ENCODE data around the gene AOPEP. TPM values are rescaled to one million over a fixed set of nuclear protein-coding genes. Genes with fewer than 3 reads are reported as not detected.
A peak's percentile ranks its signal among the peaks of the same experiment; 100 is the strongest.

AOPEP gene
- total and polyA plus RNA-seq, 2 of the 13 experiments (the other 11 are each of a cell fraction or from before 2014, with no cell fraction given): 22.2 to 41.6 TPM

- DNase-seq (ENCODE audit: low spot score): no peak
- peak; percentile 55 for ATAC-seq
- peak overlapping the region; percentile 88 for H3K4me2 ChIP-seq (ENCODE audit: low read depth, low read length)
- no peaks in the 10 kb centered on the region for H3K9me3 ChIP-seq (ENCODE audit: low read length)
- WGBS (ENCODE audit: low lambda C conversion rate): 17% methylated on average over 10 of the region's 10 CpGs
- peaks cover 4% of the 10 kb centered on the region for H3K79me2 ChIP-seq (ENCODE audit: insufficient read depth, low read length)
- in situ Hi-C loops (cut with HindIII; ENCODE audit: extremely low pct_ligation_motif_present, low pct_unique_long_range_greater_than_20kb) (no loop called here), intact Hi-C loops (cut with micrococcal nuclease; ENCODE audit: unreplicated experiment) (loop anchor here (5.0 to 10.0 kb wide), 2 partner anchors 52 to 116 kb away; no protein-coding TSS in a partner anchor)
- POLR2A ChIA-PET: interaction anchor here (0.6 to 1.9 kb wide), 12 partner anchors 12 to 170 kb away, joined by 3 to 5 read pairs (median 4); no protein-coding TSS in a partner anchor
- peak overlapping the region; percentile 32 to 58 (median 56) for H3K4me3 ChIP-seq (replicated peaks in 1 of 3; ENCODE audit: insufficient read depth in 1 of 3, low read depth in 2 of 3, low read length in 3 of 3)
- H3K4me1 ChIP-seq (ENCODE audit: insufficient read depth, low read length): peaks cover 88% of the 10 kb centered on the region
- no peaks in the 10 kb centered on the region for H4K20me1 ChIP-seq (ENCODE audit: insufficient read depth, low read length)
- TSS peak; percentile 83 for BruUV-seq (replicated peaks)
- peak overlapping the region; percentile 85 for H3K27ac ChIP-seq (ENCODE audit: extremely low read length, insufficient read depth, low read length)
- no peak overlapping the region for H2AFZ ChIP-seq (ENCODE audit: low read length)
- peak; percentile 32 for FAIRE-seq
- peak overlapping the region; percentile 78 for H3K9ac ChIP-seq (ENCODE audit: insufficient read depth, low read depth, low read length)
- no peaks in the 10 kb centered on the region for H3K27me3 ChIP-seq (ENCODE audit: control insufficient read depth in 1 of 2, insufficient read depth in 2 of 2, low read length in 2 of 2)
- CTCF ChIA-PET (ENCODE audit: low intra/inter-chr PET ratio, low total read pairs): no interaction called here
- no peaks in the 10 kb centered on the region for H3K36me3 ChIP-seq (replicated peaks in 1 of 2; ENCODE audit: control insufficient read depth in 1 of 2, insufficient read depth in 2 of 2, low read length in 2 of 2)
- TF ChIP-seq POLR2A (IDR thresholded peaks at IDR 0.05; ENCODE audit: insufficient read depth in 1 of 2, low read depth in 2 of 2, low read length in 2 of 2) (0 out of 4 replicates have a peak, but pooled peaks of 1 of the 2 experiments have one; percentile 1), MAFF (IDR thresholded peaks at IDR 0.05; ENCODE audit: low read depth, low read length) (no peak), PATZ1 (CRISPR knock-in tag; IDR thresholded peaks at IDR 0.05) (no peak), HNF1A (IDR thresholded peaks at IDR 0.05; ENCODE audit: low read depth) (no peak), HNF1A (CRISPR knock-in tag; IDR thresholded peaks at IDR 0.05; ENCODE audit: borderline replicate concordance) (no peak), ARNT2 (CRISPR knock-in tag; IDR thresholded peaks at IDR 0.05; ENCODE audit: low read depth) (no peak), YEATS4 (CRISPR knock-in tag; IDR thresholded peaks at IDR 0.05; ENCODE audit: borderline replicate concordance) (no peak), TEAD2 (CRISPR knock-in tag; IDR thresholded peaks at IDR 0.05) (no peak), ZNF7 (CRISPR knock-in tag; IDR thresholded peaks at IDR 0.05) (no peak), FOXK2 (IDR thresholded peaks at IDR 0.05) (no peak), RBFOX2 (IDR thresholded peaks at IDR 0.05; ENCODE audit: low read depth, low read length) (peak; percentile 48; the same call in 1 of the 2 replicates), MBNL3 (CRISPR knock-in tag; conservative IDR thresholded peaks at IDR 0.05) (no peak), ZNF83 (CRISPR knock-in tag; IDR thresholded peaks at IDR 0.05; ENCODE audit: borderline replicate concordance) (no peak), ZNF292 (CRISPR knock-in tag; IDR thresholded peaks at IDR 0.05; ENCODE audit: borderline replicate concordance, low read depth) (no peak), ATF3 (CRISPR knock-in tag; IDR thresholded peaks at IDR 0.05) (no peak), ZNF264 (CRISPR knock-in tag; IDR thresholded peaks at IDR 0.05) (no peak), RFX5 (IDR thresholded peaks at IDR 0.05; ENCODE audit: low read depth, low read length) (no peak), PAX8 (CRISPR knock-in tag; IDR thresholded peaks at IDR 0.05; ENCODE audit: borderline replicate concordance) (no peak), ZSCAN22 (CRISPR knock-in tag; IDR thresholded peaks at IDR 0.05) (peak; percentile 39; the same call in 1 of the 2 replicates), KDM4B (CRISPR knock-in tag; IDR thresholded peaks at IDR 0.05) (no peak)
These were observed 173.9 kb downstream of the AOPEP start for GRCh38 chr9:94900222-94901018.
